IPS DF 4.7 (cell line): ENCODE measurements around the gene SAMD1.
"Not testable (repeated sequence)": the region's sequence is repeated elsewhere in the genome, so short reads cannot be mapped to it uniquely, and the experiment has no call there.

Experiments used
- DNase-seq: peaks from one replicate; pipeline ENCODE4 v3.0.0-alpha.2; 2013; ENCODE audit warnings: low spot score; ENCODE audit errors: extremely low read depth

The SAMD1 gene

GRCh38 chr19:14061751-14062557 is 28.6 kb downstream of the SAMD1 start, which contains the start of gene PALM3:
TSS of gene PALM3 (minus strand) at chr19:14062076. CDS start at chr19:14061980, 96 bp downstream.
- no peak for DNase-seq

DNA sequence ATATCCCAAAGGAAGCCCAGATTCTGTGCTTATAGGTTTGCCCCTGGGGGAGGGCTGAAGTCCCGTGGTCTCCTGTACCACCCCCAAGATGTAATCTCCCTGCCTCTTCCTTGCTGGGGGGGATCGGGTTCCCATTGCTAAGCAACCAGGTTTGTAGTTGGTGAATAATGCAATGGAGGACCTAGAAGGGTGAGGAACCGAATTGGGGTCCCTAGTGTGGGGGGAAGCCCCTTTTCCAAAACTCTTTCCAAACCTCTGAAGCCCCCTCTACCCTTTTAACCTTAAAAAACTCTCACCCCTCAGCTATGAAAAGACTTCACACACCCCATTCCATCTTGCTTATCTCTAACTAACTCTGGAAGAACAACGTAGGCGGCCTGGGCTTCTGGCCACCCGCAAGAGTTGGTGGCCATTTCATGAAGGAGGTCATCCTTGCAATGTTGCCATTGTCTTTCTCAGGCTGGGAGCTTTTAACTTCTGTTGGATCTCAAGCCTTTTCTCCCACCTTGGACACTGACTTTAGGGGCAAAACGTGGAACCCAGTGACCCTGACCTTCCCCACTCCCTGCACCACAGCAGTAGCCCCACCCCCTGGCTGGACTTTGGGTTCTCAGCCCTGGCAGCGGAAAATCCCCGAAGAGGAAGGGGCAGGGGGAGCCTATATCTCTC is 29.3 kb downstream of the SAMD1 start:
- DNase-seq, result no peak

DNA sequence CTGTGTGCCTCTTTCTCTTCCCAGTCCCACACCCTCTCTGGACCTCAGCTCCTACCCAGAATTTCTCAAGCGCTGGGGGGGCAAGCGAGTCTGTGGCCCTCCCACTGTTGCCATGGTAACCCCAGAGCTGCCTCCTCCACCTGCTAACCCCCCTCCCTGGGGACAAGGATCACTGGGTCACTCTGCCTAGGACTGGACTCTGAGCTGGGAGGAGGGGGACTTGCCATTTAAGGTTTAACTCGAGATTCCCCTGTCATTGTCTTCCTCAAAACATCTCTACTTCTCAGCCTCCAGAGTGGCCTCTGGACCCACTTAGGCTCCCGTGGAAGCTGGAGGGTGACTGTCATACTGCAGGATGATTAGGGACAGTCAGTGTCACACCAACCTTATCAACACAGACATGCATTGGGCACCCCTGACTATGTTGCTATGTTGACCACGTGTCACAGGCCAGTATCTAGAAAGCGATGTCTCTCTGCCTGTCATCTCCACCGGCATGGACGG is 30.8 kb downstream of the SAMD1 start:
- DNase-seq, result no peak

- no peak for DNase-seq
Observed at GRCh38 chr19:14059093-14059480, 31.5 kb downstream of the SAMD1 start.

DNA sequence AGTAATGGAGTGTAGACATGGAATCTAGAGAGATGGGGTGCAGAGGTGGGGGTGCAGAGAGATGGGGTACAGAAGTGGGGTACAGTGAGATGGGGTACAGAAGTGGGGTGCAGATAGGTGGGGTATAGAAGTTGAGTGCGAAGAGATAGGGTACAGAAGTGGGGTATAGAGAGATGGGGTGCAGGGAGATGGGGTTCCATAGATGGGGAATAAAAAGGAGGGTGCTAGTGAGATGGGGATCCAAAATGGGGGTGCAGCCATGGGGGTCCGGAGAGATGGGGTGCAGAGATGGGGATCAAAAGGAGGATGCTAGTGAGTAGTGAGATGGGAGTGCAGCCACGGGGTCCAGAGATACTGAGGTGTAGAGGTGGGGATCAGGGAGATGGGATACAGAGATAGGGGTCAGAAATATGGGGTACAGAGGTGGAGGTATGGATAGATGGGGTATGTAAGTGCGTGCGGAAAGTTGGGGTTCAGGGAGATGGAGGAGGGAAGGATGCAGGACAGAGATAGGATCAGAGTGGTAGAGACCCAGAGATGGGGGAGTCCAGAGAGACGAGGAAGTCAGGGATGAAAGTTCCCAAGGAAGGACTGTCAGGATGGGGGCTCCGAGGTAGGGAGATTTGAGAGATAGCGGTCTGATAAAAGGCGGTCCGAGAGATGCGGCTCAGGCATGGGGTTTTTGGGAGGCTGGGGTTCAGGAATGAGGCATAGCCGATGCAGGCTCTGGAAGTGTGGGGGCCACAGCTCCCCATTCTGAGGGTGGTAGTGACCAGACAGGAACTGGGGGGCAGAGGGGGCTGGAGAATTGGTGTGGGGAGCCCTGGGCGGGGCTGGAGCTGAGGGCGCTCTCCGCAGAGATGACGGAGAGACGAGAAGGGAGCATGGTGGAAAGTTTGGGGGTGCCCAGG is 32.1 kb downstream of the SAMD1 start:
- no peak for DNase-seq

DNA sequence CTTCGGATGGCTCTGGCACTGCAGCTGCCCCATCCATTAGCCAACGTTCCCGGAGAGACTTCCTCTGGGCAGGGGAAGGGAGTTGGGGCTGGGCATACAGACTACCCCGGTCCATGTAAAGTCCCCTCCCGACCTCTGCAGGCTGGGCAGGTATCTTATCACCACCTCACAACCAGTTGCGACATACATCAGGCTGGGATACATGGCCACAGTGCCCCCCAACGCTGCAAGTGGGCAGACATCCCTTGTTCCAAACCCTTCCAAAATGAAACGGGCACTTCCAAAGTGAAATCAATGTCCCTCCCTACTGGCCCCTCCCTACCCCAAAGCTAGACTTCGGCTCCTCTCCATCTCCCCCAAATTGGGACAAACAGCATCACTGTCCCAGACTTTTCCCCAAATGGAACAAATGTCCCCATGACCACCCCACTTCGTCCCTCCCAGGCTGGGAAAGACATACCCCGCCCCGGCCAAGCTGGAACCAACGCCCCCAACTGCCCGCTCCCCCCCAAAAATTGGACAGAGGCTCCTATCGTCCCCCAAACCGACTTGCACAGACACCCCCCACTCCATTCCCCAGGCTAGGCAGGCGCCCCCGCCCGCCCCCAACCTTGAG is 33.7 kb downstream of the SAMD1 start:
- DNase-seq, result no peak

DNA sequence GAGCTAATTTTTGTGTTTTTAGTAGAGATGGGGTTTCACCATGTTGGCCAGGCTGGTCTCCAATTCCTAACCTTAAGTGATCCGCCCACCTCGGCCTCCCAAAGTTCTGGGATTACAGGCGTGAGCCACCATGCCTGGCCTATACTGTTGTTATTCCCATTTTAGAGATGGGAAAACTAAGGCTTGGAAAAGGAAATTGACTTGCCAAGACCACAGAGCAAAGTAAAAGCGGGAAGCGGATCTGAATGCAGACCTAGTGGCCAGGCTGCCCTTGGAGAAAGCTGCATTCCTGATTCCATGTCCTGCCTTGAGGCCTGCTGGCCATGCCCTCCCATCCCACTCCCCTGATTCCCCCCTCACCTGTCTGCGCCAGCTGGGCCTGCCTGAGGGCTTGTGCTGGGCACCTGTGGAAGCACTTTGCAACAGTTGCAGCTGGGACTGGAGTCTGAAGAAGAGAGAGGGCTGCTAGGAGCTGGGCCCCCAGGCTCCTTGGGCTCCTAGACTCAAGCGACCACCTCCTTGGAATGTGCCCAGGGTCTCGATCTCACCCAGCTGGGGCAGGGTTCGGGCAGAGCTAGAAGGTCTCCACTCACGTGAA is 34.4 kb downstream of the SAMD1 start:
- no peak for DNase-seq

DNA sequence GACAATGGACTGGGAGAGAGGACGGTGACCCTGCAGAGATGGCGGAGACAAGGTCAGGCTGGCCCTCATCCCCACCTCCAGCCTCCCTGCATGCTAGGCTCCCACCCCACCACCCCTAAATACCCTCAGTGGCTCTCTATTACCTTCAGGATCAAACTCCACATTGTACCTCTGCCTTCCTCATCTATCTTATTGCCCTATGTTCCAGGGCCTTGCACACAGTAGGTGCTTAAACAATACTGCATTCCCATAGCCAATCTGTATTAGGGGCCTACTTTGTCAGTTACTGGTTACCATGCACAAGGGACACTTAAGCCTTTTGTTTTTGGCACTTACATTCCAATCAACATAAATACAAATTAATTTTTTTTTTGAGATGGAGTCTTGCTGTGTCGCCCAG is 35.2 kb downstream of the SAMD1 start:
- DNase-seq, result no peak

GRCh38 chr19:14054721-14055120 is 35.8 kb downstream of the SAMD1 start:
- DNase-seq, result no peak

GRCh38 chr19:14054099-14054498 is 36.5 kb downstream of the SAMD1 start:
- DNase-seq, result no peak

DNA sequence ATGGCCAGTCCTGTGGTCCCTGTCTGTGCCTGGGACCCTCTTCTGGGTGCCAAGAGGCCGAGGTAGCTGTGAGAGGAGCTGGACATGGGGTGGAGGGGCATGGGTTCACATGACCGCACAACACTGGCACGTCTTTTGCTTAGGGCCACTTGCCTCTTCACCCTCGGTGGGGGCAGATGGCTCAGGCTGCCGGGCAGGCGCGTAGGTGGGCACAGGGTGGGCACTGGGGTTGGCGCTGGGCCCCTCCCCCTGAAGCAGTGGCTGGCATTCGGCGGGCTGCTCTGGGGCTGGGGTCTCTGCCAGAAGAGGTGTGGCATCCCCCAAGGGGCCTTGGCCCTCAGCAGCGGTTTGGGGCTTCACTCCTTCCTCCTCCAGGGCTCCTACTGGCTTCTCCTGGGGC is 37.1 kb downstream of the SAMD1 start:
- DNase-seq, result no peak

DNA sequence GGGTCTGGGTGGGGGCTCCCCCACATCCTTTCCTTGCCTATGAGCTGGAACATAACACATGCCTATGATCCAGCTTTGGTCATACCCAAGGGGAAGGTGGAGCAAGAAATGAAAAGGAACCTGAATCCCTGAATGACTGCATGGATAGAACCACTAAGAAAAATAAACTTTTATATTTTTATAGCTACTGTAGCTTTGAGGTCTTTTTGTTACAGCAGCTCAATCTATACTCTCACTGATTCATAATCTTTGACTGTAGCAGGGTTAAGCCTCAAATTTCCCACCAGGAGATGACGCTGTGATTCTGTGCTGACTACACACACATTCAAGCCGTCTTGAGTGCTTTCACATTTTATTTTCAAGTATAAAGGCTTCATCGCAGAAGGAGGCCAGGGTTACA is 37.5 kb downstream of the SAMD1 start:
- DNase-seq, result no peak

DNA sequence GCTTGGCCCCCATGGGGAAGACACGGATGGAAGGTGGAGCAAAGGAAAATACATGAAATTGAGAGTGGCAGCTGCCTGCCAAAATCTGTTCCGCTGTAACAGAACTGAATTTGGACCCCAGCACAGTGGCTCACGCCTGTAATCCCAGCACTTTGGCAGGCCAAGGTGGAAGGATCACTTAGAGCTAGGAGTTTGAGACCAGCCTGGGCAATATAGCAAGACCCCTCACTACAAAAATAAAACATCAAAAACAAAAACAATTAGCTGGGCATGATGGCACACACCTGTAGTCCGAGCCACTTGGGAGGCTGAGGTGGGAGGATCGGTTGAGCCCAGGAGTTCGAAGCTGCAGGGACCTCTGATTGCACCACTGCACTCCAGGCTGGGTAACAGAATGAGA is 38.1 kb downstream of the SAMD1 start:
- no peak for DNase-seq

- DNase-seq, result no peak
Observed at GRCh38 chr19:14051980-14052379, 38.6 kb downstream of the SAMD1 start.

DNA sequence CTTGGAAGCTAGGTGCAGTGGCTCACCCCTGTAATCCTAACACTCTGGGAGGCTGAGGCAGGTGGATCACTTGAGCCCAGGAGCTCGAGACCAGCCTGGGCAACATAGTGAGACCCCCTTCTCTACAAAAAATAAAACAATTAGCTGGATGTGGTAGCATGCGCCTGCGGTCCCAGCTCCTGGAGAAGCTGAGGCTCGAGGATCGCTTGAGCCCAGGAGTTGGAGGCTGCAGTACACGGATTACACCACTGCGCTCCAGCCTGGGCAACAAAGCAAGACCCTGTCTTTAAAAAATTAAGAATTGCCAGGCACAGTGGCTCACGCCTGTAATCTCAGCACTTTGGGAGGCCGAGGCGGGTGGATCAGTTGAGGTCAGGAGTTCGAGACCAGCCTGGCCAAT is 39.6 kb downstream of the SAMD1 start:
- not testable (repeated sequence) for DNase-seq

GRCh38 chr19:14050512-14050911 is 40.0 kb downstream of the SAMD1 start:
- no peak for DNase-seq

DNA sequence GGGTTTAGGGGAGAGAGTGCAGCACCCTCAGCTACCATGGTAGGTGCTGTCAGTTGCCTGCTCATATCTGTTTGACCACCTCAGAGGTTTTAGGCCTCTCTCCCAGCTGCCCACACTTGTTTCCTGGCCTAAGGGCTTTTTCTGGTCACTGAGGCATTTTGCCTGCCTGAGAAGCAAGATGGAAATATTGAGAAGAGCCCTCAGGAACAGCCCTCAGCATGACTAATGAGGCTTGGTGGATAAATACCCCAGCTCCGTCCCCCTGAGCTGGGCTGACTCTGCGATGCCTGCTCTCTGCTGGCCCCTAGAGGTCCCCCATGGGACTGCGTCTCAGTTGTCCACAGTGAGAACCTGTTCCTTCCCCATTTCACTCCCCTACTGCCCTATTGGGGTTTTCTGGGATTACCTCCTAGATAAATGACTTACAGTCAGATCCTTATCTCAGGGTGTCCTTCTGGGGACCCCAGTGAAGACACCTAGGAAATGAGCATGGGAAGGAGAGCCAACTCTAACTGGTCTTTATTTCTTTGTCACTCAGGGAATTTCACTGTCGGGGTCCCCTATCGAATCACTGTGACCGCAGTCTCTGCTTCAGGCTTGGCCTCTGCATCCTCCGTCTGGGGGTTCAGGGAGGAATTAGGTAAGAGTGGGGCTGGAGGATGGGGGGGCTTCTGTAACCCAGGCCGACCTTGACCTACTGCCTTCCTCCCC is 42.0 kb downstream of the SAMD1 start:
- no peak for DNase-seq

DNA sequence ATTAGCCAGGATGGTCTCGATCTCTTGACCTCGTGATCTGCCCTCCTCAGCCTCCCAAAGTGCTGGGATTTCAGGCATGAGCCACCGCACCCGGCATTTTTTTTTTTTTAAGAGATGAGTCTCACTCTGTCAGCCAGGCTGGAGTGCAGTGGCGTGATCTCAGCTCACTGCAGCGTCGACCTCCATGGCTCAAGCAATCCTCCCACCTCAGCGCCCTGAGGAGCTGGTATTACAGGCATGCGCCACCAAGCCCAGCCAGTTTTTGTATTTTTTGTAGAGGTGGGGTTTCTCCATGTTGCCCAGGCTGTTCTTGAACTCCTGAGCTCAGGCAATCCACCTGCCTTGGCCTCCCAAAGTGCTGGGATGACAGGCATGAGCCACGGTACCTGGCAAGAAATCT is 42.7 kb downstream of the SAMD1 start:
- DNase-seq, result not testable (repeated sequence)

DNA sequence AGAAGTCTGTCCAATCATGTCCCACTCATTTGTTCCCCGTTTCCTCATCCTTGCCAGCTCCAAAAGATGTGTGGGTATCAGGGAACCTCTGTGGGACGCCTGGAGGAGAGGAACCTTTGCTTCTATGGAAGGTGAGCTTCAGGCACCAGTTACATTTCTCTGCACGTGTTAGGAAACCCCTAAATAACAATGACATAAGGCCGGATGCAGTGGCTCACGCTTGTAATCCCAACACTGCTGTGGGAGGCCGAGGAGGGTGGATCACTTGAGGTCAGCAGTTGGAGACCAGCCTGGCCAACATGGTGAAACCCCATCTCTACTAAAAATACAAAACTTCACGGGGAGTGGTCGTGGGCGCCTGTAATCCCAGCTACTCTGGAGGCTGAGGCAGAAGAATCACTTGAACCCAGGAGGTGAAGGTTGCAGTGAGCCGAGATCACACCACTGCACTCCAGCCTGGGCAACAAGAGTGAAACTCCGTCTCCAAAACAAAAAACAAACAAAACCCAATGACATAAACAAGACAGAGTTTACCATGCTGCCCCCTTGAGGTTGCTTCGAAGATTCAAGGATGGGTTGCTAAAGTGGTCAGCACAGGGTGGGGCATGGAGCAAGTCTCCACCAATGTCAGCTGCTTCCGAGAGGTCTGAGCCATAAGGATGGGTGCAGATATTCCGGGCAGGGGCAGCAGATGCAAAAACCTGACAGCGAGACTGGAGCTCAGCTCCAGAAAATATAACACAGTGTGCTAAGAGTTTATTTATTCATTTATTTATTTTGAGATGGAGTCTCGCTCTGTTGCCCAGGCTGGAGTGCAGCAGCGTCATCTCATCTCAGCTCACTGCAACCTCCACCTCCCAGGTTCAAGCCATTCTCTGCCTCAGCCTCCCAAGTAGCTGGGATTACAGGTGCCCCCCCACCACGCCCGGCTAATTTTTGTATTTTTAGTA is 47.6 kb downstream of the SAMD1 start:
- not testable (repeated sequence) for DNase-seq
